ENCODE results near the gene NCK2.

NCK2 gene

DNA sequence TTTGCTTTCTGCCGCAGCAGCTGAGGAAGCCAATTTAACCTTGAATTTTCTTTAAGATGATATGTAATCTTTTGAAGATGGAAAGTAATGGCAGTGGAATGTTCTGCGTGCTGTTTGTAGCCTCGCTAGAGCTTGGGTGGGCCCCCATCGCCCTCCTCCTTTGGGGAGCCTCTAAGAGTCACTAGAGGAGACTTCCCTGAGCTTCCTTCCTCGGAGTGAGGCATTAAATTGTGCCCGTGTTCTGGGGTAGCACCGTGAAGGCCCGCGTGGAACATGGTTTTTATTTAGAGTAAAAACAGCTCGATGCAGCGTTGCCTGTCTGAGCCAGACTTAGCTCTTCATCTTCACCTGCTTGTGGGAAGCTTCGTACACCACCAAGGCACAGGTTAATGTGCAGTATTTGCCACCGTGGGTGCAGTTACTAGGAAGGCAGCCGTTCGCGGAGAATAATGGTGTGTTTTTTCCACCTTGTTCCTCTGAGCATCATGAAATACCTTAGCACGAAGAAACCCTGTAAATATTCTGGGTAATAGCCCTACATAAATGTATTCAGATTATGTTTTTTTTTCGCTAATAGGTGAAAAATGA, 38.5 kb downstream of the NCK2 start:
- Histone ChIP-seq H3K27ac (ENCODE audit: insufficient read depth in 1 of 2, low read depth in 1 of 2, low read length in 2 of 2, poor library complexity in 1 of 2, severe bottlenecking in 2 of 2) (no peak overlapping the region), H3K4me1 (ENCODE audit: control extremely low read depth in 1 of 4, control insufficient read depth in 4 of 4, insufficient read depth in 4 of 4, low read length in 3 of 4) (peaks cover 11 to 62% (median 37%) of the 10 kb centered on the region in 4 experiments), H3K9me3 (ENCODE audit: control extremely low read depth in 1 of 5, control insufficient read depth in 4 of 5, insufficient read depth in 2 of 5, low read depth in 1 of 5, low read length in 4 of 5) (no peaks in the 10 kb centered on the region), H3K27me3 (replicated peaks in 2 of 5; ENCODE audit: control insufficient read depth in 4 of 5, insufficient read depth in 5 of 5, low read length in 4 of 5) (no peaks in the 10 kb centered on the region), H3K4me3 (ENCODE audit: control insufficient read depth in 1 of 7, extremely low read depth in 1 of 7, insufficient read depth in 4 of 7, low read depth in 2 of 7, low read length in 6 of 7) (no peak overlapping the region), H3K36me3 (ENCODE audit: control insufficient read depth in 4 of 4, insufficient read depth in 4 of 4, low read length in 3 of 4) (peaks cover 0 to 13% (median 0%) of the 10 kb centered on the region in 4 experiments)
- 95% methylated on average over 15 of the region's 18 CpGs for WGBS (ENCODE audit: insufficient coverage)
- ChIA-PET POLR2A (no interaction called here), CTCF (interaction anchor here (0.5 to 2.9 kb wide), 20 partner anchors 8 to 787 kb away, joined by 3 to 24 read pairs (median 3); no protein-coding TSS in a partner anchor)
- no peak for DNase-seq

DNA sequence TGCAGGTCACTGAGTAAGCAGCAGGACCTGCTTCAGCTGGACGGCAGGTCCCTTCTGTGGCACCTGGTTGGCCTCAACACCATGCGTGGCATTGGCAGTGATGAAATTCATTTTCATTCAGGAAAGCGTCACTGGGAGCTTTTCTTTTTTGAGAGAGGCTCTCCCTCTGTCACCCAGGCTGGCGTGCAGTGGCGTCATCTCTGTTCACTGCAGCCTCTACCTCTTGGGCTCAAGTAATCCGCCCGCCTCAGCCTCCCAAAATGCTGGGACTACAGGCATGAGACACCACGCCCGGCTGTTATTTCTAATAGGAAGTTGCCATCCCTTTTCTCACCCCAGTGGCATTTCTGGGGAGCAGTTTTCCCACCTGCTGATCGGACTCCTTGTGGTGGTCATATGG, 39.3 kb downstream of the NCK2 start:
- no peaks in the 10 kb centered on the region for H3K27me3 ChIP-seq (replicated peaks in 2 of 5; ENCODE audit: control insufficient read depth in 4 of 5, insufficient read depth in 5 of 5, low read length in 4 of 5)
- H3K4me3 ChIP-seq (ENCODE audit: control insufficient read depth in 1 of 7, extremely low read depth in 1 of 7, insufficient read depth in 4 of 7, low read depth in 2 of 7, low read length in 6 of 7), result no peak overlapping the region
- ChIA-PET POLR2A (no interaction called here), CTCF (interaction anchor here (1.3 to 2.4 kb wide), 3 partner anchors 10 to 301 kb away, joined by 3 to 24 read pairs (median 7); no protein-coding TSS in a partner anchor)
- DNase-seq, result no peak
- WGBS (ENCODE audit: insufficient coverage), result 96% methylated on average over 4 of the region's 10 CpGs
- H3K4me1 ChIP-seq (ENCODE audit: control extremely low read depth in 1 of 4, control insufficient read depth in 4 of 4, insufficient read depth in 4 of 4, low read length in 3 of 4), result peaks cover 14 to 67% (median 41%) of the 10 kb centered on the region in 4 experiments
- no peaks in the 10 kb centered on the region for H3K9me3 ChIP-seq (ENCODE audit: control extremely low read depth in 1 of 5, control insufficient read depth in 4 of 5, insufficient read depth in 2 of 5, low read depth in 1 of 5, low read length in 4 of 5)
- peaks cover 0 to 10% (median 0%) of the 10 kb centered on the region in 4 experiments for H3K36me3 ChIP-seq (ENCODE audit: control insufficient read depth in 4 of 4, insufficient read depth in 4 of 4, low read length in 3 of 4)
- H3K27ac ChIP-seq (ENCODE audit: insufficient read depth in 1 of 2, low read depth in 1 of 2, low read length in 2 of 2, poor library complexity in 1 of 2, severe bottlenecking in 2 of 2), result no peak overlapping the region

DNA sequence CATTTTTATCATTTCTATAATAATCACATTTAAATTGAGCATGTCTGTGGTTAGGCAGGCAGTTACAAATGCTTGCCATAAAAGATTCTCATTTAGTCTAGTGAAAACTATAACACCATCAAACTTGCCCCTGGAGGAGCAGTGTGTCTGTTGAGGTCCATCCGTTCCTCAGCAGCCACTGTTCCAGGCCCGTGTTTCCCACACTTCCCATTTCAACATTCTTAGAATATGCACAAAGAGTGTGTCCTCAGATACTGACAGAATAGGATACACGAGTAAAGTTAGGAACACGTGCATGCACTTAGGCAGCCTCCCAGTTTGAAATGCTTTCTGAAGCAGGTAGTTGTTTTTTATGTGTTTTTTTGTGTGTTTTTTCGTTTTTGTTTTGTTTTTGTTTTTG, 39.9 kb downstream of the NCK2 start:
- H3K4me1 ChIP-seq (ENCODE audit: control extremely low read depth in 1 of 4, control insufficient read depth in 4 of 4, insufficient read depth in 4 of 4, low read length in 3 of 4), result peaks cover 17 to 73% (median 48%) of the 10 kb centered on the region in 4 experiments
- H3K4me3 ChIP-seq (ENCODE audit: control insufficient read depth in 1 of 7, extremely low read depth in 1 of 7, insufficient read depth in 4 of 7, low read depth in 2 of 7, low read length in 6 of 7), result no peak overlapping the region
- H3K36me3 ChIP-seq (ENCODE audit: control insufficient read depth in 4 of 4, insufficient read depth in 4 of 4, low read length in 3 of 4), result peaks cover 0 to 10% (median 0%) of the 10 kb centered on the region in 4 experiments
- ChIA-PET POLR2A (no interaction called here), CTCF (no interaction called here)
- no peaks in the 10 kb centered on the region for H3K9me3 ChIP-seq (ENCODE audit: control extremely low read depth in 1 of 5, control insufficient read depth in 4 of 5, insufficient read depth in 2 of 5, low read depth in 1 of 5, low read length in 4 of 5)
- WGBS (ENCODE audit: insufficient coverage), result 87% methylated on average over 4 of the region's 5 CpGs
- no peaks in the 10 kb centered on the region for H3K27me3 ChIP-seq (replicated peaks in 2 of 5; ENCODE audit: control insufficient read depth in 4 of 5, insufficient read depth in 5 of 5, low read length in 4 of 5)
- DNase-seq, result no peak
- H3K27ac ChIP-seq (ENCODE audit: insufficient read depth in 1 of 2, low read depth in 1 of 2, low read length in 2 of 2, poor library complexity in 1 of 2, severe bottlenecking in 2 of 2), result no peak overlapping the region

DNA sequence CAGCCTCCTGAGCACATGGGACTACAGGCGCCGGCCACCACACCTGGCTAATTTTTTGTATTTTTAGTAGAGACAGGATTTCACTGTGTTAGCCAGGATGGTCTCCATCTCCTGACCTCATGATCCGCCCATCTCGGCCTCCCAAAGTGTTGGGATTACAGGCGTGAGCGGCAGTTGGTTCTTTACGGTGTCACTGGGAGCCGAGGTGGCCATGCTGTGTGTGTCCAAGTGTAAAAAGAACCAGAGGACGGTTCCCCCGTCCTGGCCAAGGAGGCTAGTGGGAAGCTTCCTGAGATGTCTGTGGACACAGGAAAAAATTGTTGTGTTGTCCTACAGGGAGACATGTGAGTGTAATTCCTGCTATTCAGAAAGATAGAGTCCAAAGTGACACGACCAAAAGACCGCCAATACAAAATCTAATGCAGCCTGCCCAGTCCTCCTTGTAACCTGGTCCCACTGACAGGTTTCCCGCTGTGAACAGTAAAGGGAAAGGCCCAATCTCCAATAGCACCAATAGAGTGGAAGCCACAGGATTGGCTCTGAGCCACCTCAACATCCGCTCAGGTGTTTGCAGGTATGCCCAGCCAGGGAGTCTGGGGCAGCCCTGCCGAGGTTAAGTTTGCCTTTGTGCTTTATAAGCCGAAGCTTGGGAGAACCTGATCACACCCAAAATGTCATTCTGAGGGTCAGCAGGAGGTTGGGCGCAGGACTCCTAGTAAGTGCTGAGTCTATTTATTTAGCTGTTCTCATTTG, 40.6 kb downstream of the NCK2 start:
- H3K27ac ChIP-seq (ENCODE audit: insufficient read depth in 1 of 2, low read depth in 1 of 2, low read length in 2 of 2, poor library complexity in 1 of 2, severe bottlenecking in 2 of 2), result peak overlapping the region in 1 of 2 experiments; percentile 78
- 91% methylated on average over 15 of the region's 17 CpGs for WGBS (ENCODE audit: insufficient coverage)
- ChIA-PET CTCF (no interaction called here), POLR2A (interaction anchor here (1.5 kb wide), 1 partner anchor 13 kb away, joined by 7 read pairs; no protein-coding TSS in a partner anchor)
- H3K4me1 ChIP-seq (ENCODE audit: control extremely low read depth in 1 of 4, control insufficient read depth in 4 of 4, insufficient read depth in 4 of 4, low read length in 3 of 4), result peaks cover 20 to 80% (median 53%) of the 10 kb centered on the region in 4 experiments
- no peak overlapping the region for H3K4me3 ChIP-seq (ENCODE audit: control insufficient read depth in 1 of 7, extremely low read depth in 1 of 7, insufficient read depth in 4 of 7, low read depth in 2 of 7, low read length in 6 of 7)
- no peaks in the 10 kb centered on the region for H3K27me3 ChIP-seq (replicated peaks in 2 of 5; ENCODE audit: control insufficient read depth in 4 of 5, insufficient read depth in 5 of 5, low read length in 4 of 5)
- no peaks in the 10 kb centered on the region for H3K9me3 ChIP-seq (ENCODE audit: control extremely low read depth in 1 of 5, control insufficient read depth in 4 of 5, insufficient read depth in 2 of 5, low read depth in 1 of 5, low read length in 4 of 5)
- peaks cover 0 to 10% (median 0%) of the 10 kb centered on the region in 4 experiments for H3K36me3 ChIP-seq (ENCODE audit: control insufficient read depth in 4 of 4, insufficient read depth in 4 of 4, low read length in 3 of 4)
- no peak for DNase-seq

GRCh38 chr2:105786231-105787230, 41.8 kb downstream of the NCK2 start:
- peak overlapping the region in 2 of 7 experiments; percentile 12 to 34 for H3K4me3 ChIP-seq (ENCODE audit: control insufficient read depth in 1 of 7, extremely low read depth in 1 of 7, insufficient read depth in 4 of 7, low read depth in 2 of 7, low read length in 6 of 7)
- ChIA-PET CTCF (interaction anchor here (0.6 to 5.3 kb wide), 8 partner anchors 9 to 815 kb away, joined by 3 to 32 read pairs (median 4); no protein-coding TSS in a partner anchor), POLR2A (interaction anchor here (1.1 to 1.5 kb wide), 3 partner anchors 12 to 14 kb away, joined by 3 to 7 read pairs (median 3); no protein-coding TSS in a partner anchor)
- WGBS (ENCODE audit: insufficient coverage), result 63% methylated on average over 23 of the region's 23 CpGs
- no peaks in the 10 kb centered on the region for H3K9me3 ChIP-seq (ENCODE audit: control extremely low read depth in 1 of 5, control insufficient read depth in 4 of 5, insufficient read depth in 2 of 5, low read depth in 1 of 5, low read length in 4 of 5)
- no peaks in the 10 kb centered on the region for H3K27me3 ChIP-seq (replicated peaks in 2 of 5; ENCODE audit: control insufficient read depth in 4 of 5, insufficient read depth in 5 of 5, low read length in 4 of 5)
- H3K4me1 ChIP-seq (ENCODE audit: control extremely low read depth in 1 of 4, control insufficient read depth in 4 of 4, insufficient read depth in 4 of 4, low read length in 3 of 4), result peaks cover 28 to 82% (median 60%) of the 10 kb centered on the region in 4 experiments
- peaks cover 0 to 10% (median 0%) of the 10 kb centered on the region in 4 experiments for H3K36me3 ChIP-seq (ENCODE audit: control insufficient read depth in 4 of 4, insufficient read depth in 4 of 4, low read length in 3 of 4)
- peak in 2 of 3 donors; percentile 69 to 78 for DNase-seq
- peak overlapping the region; percentile 58 to 78 for H3K27ac ChIP-seq (ENCODE audit: insufficient read depth in 1 of 2, low read depth in 1 of 2, low read length in 2 of 2, poor library complexity in 1 of 2, severe bottlenecking in 2 of 2)

DNA sequence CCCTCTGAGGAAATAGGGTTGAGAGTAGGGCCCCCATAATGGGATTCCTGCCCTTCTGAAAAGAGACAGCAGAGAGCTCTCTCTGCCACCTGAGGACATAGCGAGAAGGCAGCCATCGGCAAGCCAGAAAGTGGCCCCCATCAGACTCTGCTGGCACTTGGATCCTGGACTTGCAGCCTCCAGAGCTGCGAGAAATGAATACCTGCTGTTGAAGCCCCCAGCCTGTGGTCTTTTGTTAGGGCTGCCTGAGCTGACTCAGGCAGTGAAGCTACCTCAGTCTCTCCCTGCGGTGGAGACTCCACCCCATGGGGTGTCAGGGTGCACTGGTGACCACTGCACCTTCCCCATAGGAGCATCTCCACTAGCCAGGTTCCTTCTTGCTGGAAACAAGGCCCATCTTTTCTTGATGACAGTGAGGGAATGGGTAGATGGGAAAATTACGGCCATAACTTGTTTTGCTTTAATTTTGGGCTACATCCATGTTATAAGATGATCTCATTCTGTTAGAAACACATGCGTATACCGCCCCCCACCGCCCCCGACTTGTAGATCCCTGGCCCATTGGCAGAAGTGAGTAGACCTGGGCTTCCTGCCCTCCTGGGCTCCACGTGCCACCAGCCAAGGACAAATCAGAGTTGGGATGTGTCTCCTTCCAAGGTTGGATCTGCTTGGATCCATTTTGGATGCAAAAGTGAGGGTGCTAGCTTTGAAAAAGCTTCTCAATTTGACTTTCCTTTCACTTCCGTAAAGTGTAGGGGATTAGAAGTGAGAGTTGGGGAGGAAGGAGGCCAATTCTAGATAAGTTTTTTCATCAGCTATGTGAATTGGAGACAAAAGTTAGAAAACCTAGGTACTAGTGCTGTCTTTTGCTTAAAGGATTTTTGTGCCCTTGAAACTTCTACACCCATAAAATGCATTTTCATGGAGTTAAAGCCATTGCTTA, 42.9 kb downstream of the NCK2 start:
- peak overlapping the region in 1 of 2 experiments; percentile 78 for H3K27ac ChIP-seq (ENCODE audit: insufficient read depth in 1 of 2, low read depth in 1 of 2, low read length in 2 of 2, poor library complexity in 1 of 2, severe bottlenecking in 2 of 2)
- H3K4me1 ChIP-seq (ENCODE audit: control extremely low read depth in 1 of 4, control insufficient read depth in 4 of 4, insufficient read depth in 4 of 4, low read length in 3 of 4), result peaks cover 33 to 84% (median 64%) of the 10 kb centered on the region in 4 experiments
- no peaks in the 10 kb centered on the region for H3K27me3 ChIP-seq (replicated peaks in 2 of 5; ENCODE audit: control insufficient read depth in 4 of 5, insufficient read depth in 5 of 5, low read length in 4 of 5)
- no peak overlapping the region for H3K4me3 ChIP-seq (ENCODE audit: control insufficient read depth in 1 of 7, extremely low read depth in 1 of 7, insufficient read depth in 4 of 7, low read depth in 2 of 7, low read length in 6 of 7)
- ChIA-PET POLR2A (interaction anchor here (1.2 kb wide), 1 partner anchor 11 kb away, joined by 3 read pairs; no protein-coding TSS in a partner anchor), CTCF (interaction anchor here (1.1 to 5.3 kb wide), 9 partner anchors 10 to 219 kb away, joined by 3 to 32 read pairs (median 4); no protein-coding TSS in a partner anchor)
- 92% methylated on average over 10 of the region's 11 CpGs for WGBS (ENCODE audit: insufficient coverage)
- peak in 1 of 3 donors; percentile 37 for DNase-seq
- no peaks in the 10 kb centered on the region for H3K9me3 ChIP-seq (ENCODE audit: control extremely low read depth in 1 of 5, control insufficient read depth in 4 of 5, insufficient read depth in 2 of 5, low read depth in 1 of 5, low read length in 4 of 5)
- peaks cover 0 to 9% (median 0%) of the 10 kb centered on the region in 4 experiments for H3K36me3 ChIP-seq (ENCODE audit: control insufficient read depth in 4 of 4, insufficient read depth in 4 of 4, low read length in 3 of 4)

Data from common myeloid progenitor, CD34-positive (primary cell).